Measurements from ENCODE around the gene GTPBP4. TPM values are rescaled to one million over a fixed set of nuclear protein-coding genes. Genes with fewer than 3 reads are reported as not detected.

Gene GTPBP4
- total RNA-seq, 1 donor from 2014 or later: 66.5 TPM

GRCh38 chr10:996031-996430, 7.8 kb downstream of the GTPBP4 start:
- DNase-seq (ENCODE audit: low read depth): no peak

GRCh38 chr10:997266-998022, 9.2 kb downstream of the GTPBP4 start:
- TF ChIP-seq, protein P1, sequence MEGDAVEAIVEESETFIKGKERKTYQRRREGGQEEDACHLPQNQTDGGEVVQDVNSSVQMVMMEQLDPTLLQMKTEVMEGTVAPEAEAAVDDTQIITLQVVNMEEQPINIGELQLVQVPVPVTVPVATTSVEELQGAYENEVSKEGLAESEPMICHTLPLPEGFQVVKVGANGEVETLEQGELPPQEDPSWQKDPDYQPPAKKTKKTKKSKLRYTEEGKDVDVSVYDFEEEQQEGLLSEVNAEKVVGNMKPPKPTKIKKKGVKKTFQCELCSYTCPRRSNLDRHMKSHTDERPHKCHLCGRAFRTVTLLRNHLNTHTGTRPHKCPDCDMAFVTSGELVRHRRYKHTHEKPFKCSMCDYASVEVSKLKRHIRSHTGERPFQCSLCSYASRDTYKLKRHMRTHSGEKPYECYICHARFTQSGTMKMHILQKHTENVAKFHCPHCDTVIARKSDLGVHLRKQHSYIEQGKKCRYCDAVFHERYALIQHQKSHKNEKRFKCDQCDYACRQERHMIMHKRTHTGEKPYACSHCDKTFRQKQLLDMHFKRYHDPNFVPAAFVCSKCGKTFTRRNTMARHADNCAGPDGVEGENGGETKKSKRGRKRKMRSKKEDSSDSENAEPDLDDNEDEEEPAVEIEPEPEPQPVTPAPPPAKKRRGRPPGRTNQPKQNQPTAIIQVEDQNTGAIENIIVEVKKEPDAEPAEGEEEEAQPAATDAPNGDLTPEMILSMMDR (conservative IDR thresholded peaks at IDR 0.05; ENCODE audit: low read depth, low read length): no peak
- H3K4me3 ChIP-seq (ENCODE audit: low read depth, low read length): no peak overlapping the region
- no peak for DNase-seq (ENCODE audit: low read depth)

More at GRCh38 chr10:996031-996430, 7.8 kb downstream of the GTPBP4 start:
- no peak overlapping the region for H3K4me3 ChIP-seq (ENCODE audit: low read depth, low read length)
- TF ChIP-seq, protein P1 (conservative IDR thresholded peaks at IDR 0.05; ENCODE audit: low read depth, low read length): no peak

- H3K4me3 ChIP-seq (ENCODE audit: low read depth, low read length): no peak overlapping the region
- TF ChIP-seq, protein P1 (conservative IDR thresholded peaks at IDR 0.05; ENCODE audit: low read depth, low read length): no peak
- no peak for DNase-seq (ENCODE audit: low read depth)
Observed at GRCh38 chr10:1002425-1003006, 14.3 kb downstream of the GTPBP4 start.

DNA sequence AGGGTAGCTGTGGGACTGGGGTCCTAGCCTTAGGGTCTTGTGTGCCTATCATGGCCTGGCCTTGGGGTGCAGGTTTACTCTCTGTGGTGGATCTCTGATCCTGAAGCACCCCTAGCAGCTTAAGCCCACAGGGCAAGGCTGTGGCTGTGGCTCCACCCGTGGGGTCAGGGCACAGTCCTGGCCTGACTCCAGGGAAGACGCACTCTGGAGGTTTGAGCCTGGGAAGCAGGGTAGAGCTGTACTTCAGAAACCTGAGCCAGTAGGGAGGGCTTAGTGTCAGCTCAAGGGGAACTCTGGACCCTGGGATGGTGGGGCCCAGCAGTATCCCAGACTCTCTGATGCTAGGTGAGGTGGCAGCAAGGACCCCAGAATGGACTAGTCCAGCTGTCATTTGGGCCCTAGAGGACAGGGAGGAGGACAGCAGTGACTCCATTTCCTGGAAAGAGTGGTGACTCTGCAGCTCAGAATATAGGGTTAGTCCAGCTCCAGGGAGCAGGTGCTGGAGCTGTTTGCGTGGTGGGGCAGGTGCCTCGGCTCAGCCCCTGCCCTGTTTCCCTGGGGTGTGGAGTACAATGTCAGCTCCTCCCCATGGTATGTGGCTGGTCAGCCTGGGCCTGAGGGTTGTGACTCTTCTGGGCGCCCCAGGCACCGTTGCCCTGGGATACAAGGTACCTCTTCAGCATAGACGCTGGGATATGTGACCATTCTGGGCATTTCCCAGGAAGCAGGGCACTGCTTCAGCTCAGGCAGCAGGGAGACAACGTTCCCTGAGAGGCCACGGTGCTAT, 15.8 kb downstream of the GTPBP4 start:
- no peak for DNase-seq (ENCODE audit: low read depth)
- H3K4me3 ChIP-seq (ENCODE audit: low read depth, low read length): no peak overlapping the region
- TF ChIP-seq, protein P1 (conservative IDR thresholded peaks at IDR 0.05; ENCODE audit: low read depth, low read length): no peak

DNA sequence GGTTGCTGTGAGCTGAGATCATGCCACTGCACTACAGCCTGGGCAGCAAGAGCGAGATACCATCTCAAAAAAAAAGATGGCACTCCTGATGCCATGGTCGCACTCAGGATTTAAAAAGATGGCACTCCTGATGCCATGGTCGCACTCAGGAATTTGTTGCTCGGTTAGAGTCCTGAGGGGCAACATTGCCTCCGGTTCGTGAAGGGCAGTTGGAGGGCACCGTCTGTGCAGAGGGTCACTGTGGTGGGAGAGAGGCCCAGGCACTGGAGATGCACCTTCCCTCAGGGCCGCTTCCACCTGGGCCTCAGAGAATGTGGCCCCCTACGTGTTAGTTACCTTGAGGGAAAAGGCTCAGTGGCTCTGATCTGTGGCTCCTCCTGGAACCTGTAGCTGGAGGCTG, 18.3 kb downstream of the GTPBP4 start:
- H3K4me3 ChIP-seq (ENCODE audit: low read depth, low read length): no peak overlapping the region
- TF ChIP-seq, protein P1 (conservative IDR thresholded peaks at IDR 0.05; ENCODE audit: low read depth, low read length): no peak

GRCh38 chr10:1007583-1007982, 19.3 kb downstream of the GTPBP4 start:
- TF ChIP-seq, protein P1 (conservative IDR thresholded peaks at IDR 0.05; ENCODE audit: low read depth, low read length): no peak
- no peak for DNase-seq (ENCODE audit: low read depth)

More for the DNA sequence above, 18.3 kb downstream of the GTPBP4 start:
- no peak for DNase-seq (ENCODE audit: low read depth)

More at GRCh38 chr10:1007583-1007982, 19.3 kb downstream of the GTPBP4 start:
- H3K4me3 ChIP-seq (ENCODE audit: low read depth, low read length): no peak overlapping the region
